Measurements from ENCODE around the gene NRCAM. TPM values are rescaled to one million over a fixed set of nuclear protein-coding genes. Genes with fewer than 3 reads are reported as not detected.

Gene NRCAM
- total RNA-seq, 1 experiment from 2014 or later, result 40.3 TPM

DNA sequence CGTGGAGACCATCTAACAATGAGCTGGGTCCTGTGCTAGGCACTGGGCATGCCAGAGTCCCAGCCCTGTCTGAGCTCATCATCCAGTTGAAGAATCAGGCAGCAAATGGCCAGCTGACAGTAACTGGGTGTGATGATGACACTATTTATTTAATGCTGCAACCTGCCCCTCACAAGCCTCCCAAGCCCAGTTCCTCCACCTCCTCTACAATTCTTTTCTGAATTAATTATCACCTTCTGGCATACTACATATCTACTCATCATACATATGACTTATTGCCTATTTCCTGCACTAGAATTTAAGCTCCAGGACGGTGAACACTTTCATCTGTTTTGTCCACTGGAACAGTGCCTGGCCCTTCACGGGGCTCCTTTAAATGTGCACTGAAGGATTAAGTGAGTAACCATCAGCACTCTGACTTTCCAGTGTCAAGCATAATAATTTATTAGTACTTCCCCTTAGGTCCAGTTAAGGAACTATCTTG is 229.4 kb downstream of the NRCAM start:
- ChIA-PET POLR2A (ENCODE audit: unreplicated experiment) (no interaction called here), CTCF (interaction anchor here (1.0 kb wide), 1 partner anchor 27 kb away, joined by 3 read pairs; no protein-coding TSS in a partner anchor)
- Histone ChIP-seq H3K36me3 (ENCODE audit: low read depth) (no peaks in the 10 kb centered on the region), H3K4me2 (no peak overlapping the region), H3K27me3 (ENCODE audit: insufficient read depth, low read depth) (no peaks in the 10 kb centered on the region), H3K4me3 (no peak overlapping the region), H3K9me3 (ENCODE audit: insufficient read depth, low read depth) (no peaks in the 10 kb centered on the region), H3K79me2 (ENCODE audit: low read depth) (no peaks in the 10 kb centered on the region), H4K20me1 (ENCODE audit: insufficient read depth) (no peaks in the 10 kb centered on the region), H3F3A (ENCODE audit: insufficient read depth, low read depth) (no peaks in the 10 kb centered on the region), H3K27ac (no peak overlapping the region), H3K9me2 (ENCODE audit: insufficient read depth) (no peaks in the 10 kb centered on the region), H2AFZ (no peak overlapping the region), H3K4me1 (replicated peaks; ENCODE audit: insufficient read depth) (0 out of 2 replicates have a peak, but pooled peaks cover 4% of the 10 kb centered on the region)
- no TSS peak for BruUV-seq (replicated peaks)
- no peak for DNase-seq
- TF ChIP-seq, protein P1, sequence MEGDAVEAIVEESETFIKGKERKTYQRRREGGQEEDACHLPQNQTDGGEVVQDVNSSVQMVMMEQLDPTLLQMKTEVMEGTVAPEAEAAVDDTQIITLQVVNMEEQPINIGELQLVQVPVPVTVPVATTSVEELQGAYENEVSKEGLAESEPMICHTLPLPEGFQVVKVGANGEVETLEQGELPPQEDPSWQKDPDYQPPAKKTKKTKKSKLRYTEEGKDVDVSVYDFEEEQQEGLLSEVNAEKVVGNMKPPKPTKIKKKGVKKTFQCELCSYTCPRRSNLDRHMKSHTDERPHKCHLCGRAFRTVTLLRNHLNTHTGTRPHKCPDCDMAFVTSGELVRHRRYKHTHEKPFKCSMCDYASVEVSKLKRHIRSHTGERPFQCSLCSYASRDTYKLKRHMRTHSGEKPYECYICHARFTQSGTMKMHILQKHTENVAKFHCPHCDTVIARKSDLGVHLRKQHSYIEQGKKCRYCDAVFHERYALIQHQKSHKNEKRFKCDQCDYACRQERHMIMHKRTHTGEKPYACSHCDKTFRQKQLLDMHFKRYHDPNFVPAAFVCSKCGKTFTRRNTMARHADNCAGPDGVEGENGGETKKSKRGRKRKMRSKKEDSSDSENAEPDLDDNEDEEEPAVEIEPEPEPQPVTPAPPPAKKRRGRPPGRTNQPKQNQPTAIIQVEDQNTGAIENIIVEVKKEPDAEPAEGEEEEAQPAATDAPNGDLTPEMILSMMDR (conservative IDR thresholded peaks at IDR 0.05), result no peak
- no peak for TF ChIP-seq EZH2 (IDR thresholded peaks at IDR 0.05; ENCODE audit: low read depth)
- intact Hi-C loops (cut with micrococcal nuclease; ENCODE audit: unreplicated experiment), result no loop called here

DNA sequence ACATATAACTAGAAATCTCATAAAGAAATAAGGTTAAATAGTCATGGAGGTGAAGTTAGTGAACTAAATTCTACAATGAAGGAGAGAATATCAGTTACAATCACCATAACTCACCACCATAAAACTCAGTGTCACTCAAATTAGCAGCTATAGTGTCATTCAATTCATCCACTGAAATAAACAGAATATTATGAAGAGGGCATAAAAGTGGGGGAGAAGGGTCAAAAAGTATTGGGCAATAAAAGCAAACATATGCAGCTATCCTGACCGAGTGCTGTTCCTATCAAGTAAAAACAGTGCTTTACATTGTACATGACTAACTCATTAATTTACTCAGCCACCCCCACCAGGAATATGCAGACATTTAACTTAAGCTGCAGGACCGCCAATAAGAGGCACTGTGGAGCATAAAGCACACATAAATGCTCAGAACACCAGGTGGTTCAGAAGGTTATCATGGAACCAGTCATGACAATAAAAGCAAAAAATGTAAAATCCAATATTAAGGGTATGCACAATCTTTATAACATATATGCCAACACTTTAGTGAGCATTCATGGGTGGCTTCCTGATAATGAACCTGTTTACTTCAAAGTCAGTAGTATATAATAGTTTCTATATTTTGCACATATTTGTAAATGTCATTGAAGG is 230.6 kb downstream of the NRCAM start:
- Histone ChIP-seq H3K4me2 (no peak overlapping the region), H3K79me2 (ENCODE audit: low read depth) (no peaks in the 10 kb centered on the region), H3K9me3 (ENCODE audit: insufficient read depth, low read depth) (no peaks in the 10 kb centered on the region), H3K27me3 (ENCODE audit: insufficient read depth, low read depth) (no peaks in the 10 kb centered on the region), H3K9me2 (ENCODE audit: insufficient read depth) (no peaks in the 10 kb centered on the region), H4K20me1 (ENCODE audit: insufficient read depth) (no peaks in the 10 kb centered on the region), H3K27ac (no peak overlapping the region), H3K4me1 (replicated peaks; ENCODE audit: insufficient read depth) (0 out of 2 replicates have a peak, but pooled peaks cover 4% of the 10 kb centered on the region), H3F3A (ENCODE audit: insufficient read depth, low read depth) (no peaks in the 10 kb centered on the region), H3K36me3 (ENCODE audit: low read depth) (no peaks in the 10 kb centered on the region), H3K4me3 (no peak overlapping the region), H2AFZ (no peak overlapping the region)
- ChIA-PET POLR2A (ENCODE audit: unreplicated experiment) (no interaction called here), CTCF (interaction anchor here (0.9 kb wide), 1 partner anchor 189 kb away, joined by 5 read pairs; no protein-coding TSS in a partner anchor)
- TF ChIP-seq, protein P1 (conservative IDR thresholded peaks at IDR 0.05), result no peak
- TF ChIP-seq EZH2 (IDR thresholded peaks at IDR 0.05; ENCODE audit: low read depth), result no peak
- DNase-seq, result no peak
- no TSS peak for BruUV-seq (replicated peaks)
- intact Hi-C loops (cut with micrococcal nuclease; ENCODE audit: unreplicated experiment), result no loop called here

DNA sequence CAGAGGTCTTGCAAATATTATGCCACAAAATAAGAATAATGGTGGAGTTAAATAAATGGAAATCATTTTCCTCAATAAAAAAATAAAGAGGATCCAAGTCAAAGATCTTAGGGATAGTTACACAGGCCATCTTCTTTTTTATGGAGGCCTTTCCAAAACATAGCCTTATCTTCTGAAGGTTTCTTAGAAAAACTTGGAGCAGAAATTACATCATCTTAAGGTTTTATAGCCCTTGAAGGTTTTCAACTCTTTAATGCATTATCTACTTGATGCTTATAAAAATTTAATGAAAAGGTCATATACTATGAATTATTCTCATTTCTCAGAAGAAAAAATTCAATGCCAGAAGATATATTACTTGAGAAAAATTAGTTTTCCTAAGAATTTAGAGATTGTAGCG is 231.8 kb downstream of the NRCAM start:
- H3K9me2 ChIP-seq (ENCODE audit: insufficient read depth), result no peaks in the 10 kb centered on the region
- no peaks in the 10 kb centered on the region for H4K20me1 ChIP-seq (ENCODE audit: insufficient read depth)
- H3F3A ChIP-seq (ENCODE audit: insufficient read depth, low read depth), result no peaks in the 10 kb centered on the region
- H3K79me2 ChIP-seq (ENCODE audit: low read depth), result no peaks in the 10 kb centered on the region
- no peak for DNase-seq
- no peaks in the 10 kb centered on the region for H3K36me3 ChIP-seq (ENCODE audit: low read depth)
- 0 out of 2 replicates have a peak, but pooled peaks cover 4% of the 10 kb centered on the region for H3K4me1 ChIP-seq (replicated peaks; ENCODE audit: insufficient read depth)
- ChIA-PET CTCF (no interaction called here), POLR2A (ENCODE audit: unreplicated experiment) (no interaction called here)
- intact Hi-C loops (cut with micrococcal nuclease; ENCODE audit: unreplicated experiment), result no loop called here
- no peak overlapping the region for H3K27ac ChIP-seq
- BruUV-seq (replicated peaks), result no TSS peak
- H3K27me3 ChIP-seq (ENCODE audit: insufficient read depth, low read depth), result no peaks in the 10 kb centered on the region
- no peak overlapping the region for H3K4me2 ChIP-seq
- no peak overlapping the region for H3K4me3 ChIP-seq
- H3K9me3 ChIP-seq (ENCODE audit: insufficient read depth, low read depth), result peaks cover 3% of the 10 kb centered on the region; the same call in 1 of the 2 replicates
- no peak for TF ChIP-seq EZH2 (IDR thresholded peaks at IDR 0.05; ENCODE audit: low read depth)
- TF ChIP-seq, protein P1 (conservative IDR thresholded peaks at IDR 0.05), result no peak
- no peak overlapping the region for H2AFZ ChIP-seq

Data from PC-9 (cell line).